GM12878 (cell line): ENCODE data around the gene YPEL3. TPM values are rescaled to one million over a fixed set of nuclear protein-coding genes. Genes with fewer than 3 reads are reported as not detected.
A peak's percentile ranks its signal among the peaks of the same experiment; 100 is the strongest.

Experiments used
- ATAC-seq: fragments of 200-7000 bp; cut with Tn5 transposase; 3 replicates; pipeline ENCODE4 v1.9.1; 2020; ENCODE audit warnings: mild to moderate bottlenecking, moderate library complexity
- BruUV-seq: library from RNA; stranded (reverse); fragments of 400-500 nt; replicated peaks from 2 replicates; lab custom pipeline; 2021; lab: Mats Ljungman, UMichigan
- CTCF ChIA-PET: fragments of 300-600 bp; sonication (Branson Sonifier 250); formaldehyde crosslinking; extraction: SDS; loops from one replicate; lab custom pipeline; 2021; ENCODE audit warnings: inconsistent platforms; lab: Yijun Ruan, JAX
- POLR2A ChIA-PET: fragments of 350-600 bp; formaldehyde crosslinking; extraction: SDS; loops from one replicate; lab custom pipeline; 2021; ENCODE audit warnings: inconsistent platforms; lab: Charles Lee
- RAD21 ChIA-PET: fragments of 300-600 bp; sonication (Branson Sonifier 250); formaldehyde crosslinking; loops from one replicate; lab custom pipeline; 2023; ENCODE audit warnings: antibody characterized with exemption; ENCODE audit not compliant: unreplicated experiment; lab: Charles Lee
- SMC1A ChIA-PET: fragments of 300-600 bp; sonication (Branson Sonifier 250); formaldehyde crosslinking; loops from one replicate; lab custom pipeline; 2023; ENCODE audit not compliant: unreplicated experiment, uncharacterized antibody; lab: Charles Lee
- DNase-seq: peaks from one replicate; pipeline ENCODE4 v3.0.0-alpha.2; 2011; ENCODE audit warnings: low read depth, low spot score
- FAIRE-seq: peaks from 3 replicates; lab custom pipeline; 2011; peaks lifted over from hg19 to GRCh38; lab: Jason Lieb, UNC
- H2AFZ ChIP-seq: 2 replicates; pipeline ENCODE4 v1.6.0; 2011; ENCODE audit warnings: low read depth, low read length, control low read depth; ENCODE audit not compliant: control insufficient read depth
- H3K27ac ChIP-seq: 2 replicates; pipeline ENCODE4 v1.5.1; 2011; ENCODE audit warnings: control low read depth; ENCODE audit not compliant: control insufficient read depth, insufficient read depth
- H3K27me3 ChIP-seq, 2 experiments: replicated peaks in 1 of 2; 2 replicates each; pipeline versions ENCODE4 v1.6.0 to v1.6.1; 2011; ENCODE audit warnings: low read length in 1 of 2; ENCODE audit not compliant: control insufficient read depth in 2 of 2, insufficient read depth in 2 of 2
- H3K36me3 ChIP-seq, 2 experiments: 2 replicates each; pipeline ENCODE4 v1.5.1; 2011; ENCODE audit warnings: low read length in 1 of 2; ENCODE audit not compliant: control insufficient read depth in 2 of 2, insufficient read depth in 2 of 2
- H3K4me1 ChIP-seq: 2 replicates; pipeline ENCODE4 v1.6.1; 2011; ENCODE audit warnings: mild to moderate bottlenecking, low read length, moderate library complexity, mixed read lengths; ENCODE audit not compliant: control insufficient read depth, insufficient read depth
- H3K4me2 ChIP-seq: 2 replicates; pipeline ENCODE4 v1.6.0; 2011; ENCODE audit warnings: control low read depth; ENCODE audit not compliant: control insufficient read depth, insufficient read depth
- H3K4me3 ChIP-seq: fragments of 200-600 bp; sonication (generic); 2 replicates; pipeline ENCODE4 v1.5.1; 2016
- H3K79me2 ChIP-seq: 2 replicates; pipeline ENCODE4 v1.6.0; 2011; ENCODE audit warnings: low read length; ENCODE audit not compliant: control insufficient read depth, insufficient read depth
- H3K9ac ChIP-seq: 2 replicates; pipeline ENCODE4 v1.8.0; 2011; ENCODE audit warnings: low read length, control low read depth, mixed read lengths; ENCODE audit not compliant: control insufficient read depth, insufficient read depth
- H3K9me3 ChIP-seq: replicated peaks from 3 replicates; pipeline ENCODE4 v1.5.1; 2011; ENCODE audit warnings: mild to moderate bottlenecking, low read length; ENCODE audit not compliant: control insufficient read depth, insufficient read depth
- H4K20me1 ChIP-seq: 2 replicates; pipeline ENCODE4 v1.6.0; 2011; ENCODE audit not compliant: control insufficient read depth, insufficient read depth
- CREB1 ChIP-seq: IDR thresholded peaks from 2 replicates; pipeline ENCODE4 v1.6.1; 2012; ENCODE audit warnings: low read depth, mild to moderate bottlenecking, inconsistent platforms
- CTCF ChIP-seq, 3 experiments: IDR thresholded peaks in 2 of 3; conservative IDR thresholded peaks in 1 of 3; 2 replicates each; pipeline ENCODE4 v1.5.1; 2011; ENCODE audit warnings: low read depth in 3 of 3, low read length in 3 of 3, mild to moderate bottlenecking in 3 of 3, control low read depth in 2 of 3, moderate library complexity in 2 of 3, inconsistent platforms in 1 of 3, mixed read lengths in 1 of 3; ENCODE audit not compliant: control insufficient read depth in 2 of 3, insufficient read depth in 1 of 3; ENCODE audit errors: extremely low read depth in 1 of 3
- E2F4 ChIP-seq: IDR thresholded peaks from 2 replicates; pipeline ENCODE4 v1.6.1; 2012; ENCODE audit warnings: low read depth, low read length, improper control_type of control experiment
- EZH2 ChIP-seq: IDR thresholded peaks from 2 replicates; pipeline ENCODE4 v1.6.1; 2012; ENCODE audit warnings: low read depth, mild to moderate bottlenecking, control low read depth, inconsistent platforms, low read length, borderline replicate concordance; ENCODE audit not compliant: control insufficient read depth
- GATAD2B ChIP-seq: fragments of 450-650 bp; conservative IDR thresholded peaks from 2 replicates; pipeline ENCODE4 v1.6.1; 2017; ENCODE audit warnings: low read depth, mild to moderate bottlenecking, moderate library complexity
- MXI1 ChIP-seq: fragments of 150-350 bp; IDR thresholded peaks from 2 replicates; pipeline ENCODE4 v1.6.1; 2011; ENCODE audit warnings: low read depth, mild to moderate bottlenecking, inconsistent platforms, low read length, improper control_type of control experiment
- PAX5 ChIP-seq: IDR thresholded peaks from 2 replicates; pipeline ENCODE4 v1.6.1; 2011; ENCODE audit warnings: low read depth, low read length, borderline replicate concordance
- RBBP5 ChIP-seq: fragments of 200-600 bp; sonication (generic); conservative IDR thresholded peaks from 2 replicates; pipeline ENCODE4 v1.6.1; 2016
- RELA ChIP-seq: fragments of 450-650 bp; IDR thresholded peaks from 2 replicates; pipeline ENCODE4 v1.8.0; 2014; ENCODE audit warnings: borderline replicate concordance; ENCODE audit not compliant: partially characterized antibody
- RUNX3 ChIP-seq: IDR thresholded peaks from 2 replicates; pipeline ENCODE4 v1.6.1; 2012; ENCODE audit warnings: low read length, inconsistent platforms
- SP1 ChIP-seq: IDR thresholded peaks from one replicate; pipeline ENCODE4 v1.6.1; 2011; ENCODE audit warnings: low read depth, low read length
- WGBS: methylation state at CpG from one replicate; pipeline ENCODE4 v1.1.6; 2016; ENCODE audit warnings: low lambda C conversion rate; ENCODE audit not compliant: insufficient replicate concordance, insufficient coverage; ENCODE audit errors: missing lambda C conversion rate; 5-methylcytosine and 5-hydroxymethylcytosine counted together
- in situ Hi-C: fragments of 300-500 bp; cut with MboI; formaldehyde crosslinking; loops from 9 replicates; pipeline ENCODE4 v1.14.3; 2018; ENCODE audit warnings: mixed read lengths
- intact Hi-C: fragments of 100-400 bp; cut with micrococcal nuclease; formaldehyde crosslinking; loops from one replicate; pipeline ENCODE4 v1.14.2; 2022; ENCODE audit not compliant: unreplicated experiment
- polyA plus RNA-seq, 11 experiments: library from polyadenylated mRNA; depleted of rRNA in 4 of 11; unstranded in 6 of 11; stranded (reverse) in 5 of 11; fragments of >200 nt; fragmentation: Nextera tagmentation in 4 of 11; fragmentation: Illumina TruSeq in 1 of 11; extraction: Ambion mirVana in 4 of 11; extraction: Trizol in 1 of 11; gene quantifications; 1 replicate in 1 of 11; 2 replicates in 10 of 11; pipeline versions ENCODE4 v1.2.1 to v1.2.3, GENCODE V29; 2011 to 2016; ENCODE audit warnings: inconsistent platforms in 2 of 11, missing spikeins in 2 of 11, low read depth in 1 of 11
- total RNA-seq, 4 experiments: library from RNA; depleted of rRNA in 3 of 4; stranded (reverse); fragments of >200 nt in 3 of 4; fragmentation: Illumina TruSeq in 1 of 4; extraction: Trizol in 1 of 4; gene quantifications; 2 replicates each; pipeline versions ENCODE4 v1.2.1 to v1.2.3, GENCODE V29; 2013 to 2021

Gene YPEL3
- total and polyA plus RNA-seq, 10 of the 15 experiments (the other 5 are each of a cell fraction or from before 2014, with no cell fraction given): 1.3 to 22.0 (median 12.1) TPM

GRCh38 chr16:30144017-30144416 lies 48.0 kb upstream of the YPEL3 start:
- Histone ChIP-seq H3K4me3 (no peak overlapping the region), H2AFZ (no peak overlapping the region), H3K27ac (no peak overlapping the region), H3K79me2 (no peaks in the 10 kb centered on the region), H4K20me1 (no peaks in the 10 kb centered on the region), H3K4me1 (peaks cover 6% of the 10 kb centered on the region; the same call in 1 of the 2 replicates), H3K4me2 (no peak overlapping the region), H3K36me3 (no peaks in the 10 kb centered on the region), H3K9ac (no peak overlapping the region), H3K9me3 (peaks cover 2% of the 10 kb centered on the region; the same call in 1 of the 3 replicates), H3K27me3 (no peaks in the 10 kb centered on the region)
- in situ Hi-C loops: no loop called here
- TF ChIP-seq CTCF (IDR thresholded peaks at IDR 0.05 in 2 of 3, conservative IDR thresholded peaks at IDR 0.05 in 1 of 3; ENCODE audit: control insufficient read depth in 2 of 3, extremely low read depth in 1 of 3, insufficient read depth in 1 of 3, low read depth in 3 of 3, low read length in 3 of 3) (no peak), RUNX3 (no peak), SP1 (no peak)
- RAD21 ChIA-PET: interaction anchor here (0.7 kb wide), 1 partner anchor 492 kb away, joined by 3 read pairs; no protein-coding TSS in a partner anchor
- intact Hi-C loops: no loop called here
- ATAC-seq: no peak
- no peak for FAIRE-seq
- POLR2A ChIA-PET: no interaction called here
- CTCF ChIA-PET: interaction anchor here (2.3 to 2.8 kb wide), 2 partner anchors 32 to 264 kb away, joined by 8 to 19 read pairs; partner anchors contain the start of gene ZNF771
- SMC1A ChIA-PET: interaction anchor here (1.4 kb wide), 1 partner anchor 16 kb away, joined by 4 read pairs; no protein-coding TSS in a partner anchor
- DNase-seq: no peak
- no TSS peak for BruUV-seq

- Histone ChIP-seq H3K9me3 (no peaks in the 10 kb centered on the region), H3K27me3 (no peaks in the 10 kb centered on the region), H3K27ac (no peak overlapping the region), H3K4me1 (peaks cover 6% of the 10 kb centered on the region; the same call in 1 of the 2 replicates), H3K9ac (no peak overlapping the region), H3K36me3 (no peaks in the 10 kb centered on the region), H4K20me1 (no peaks in the 10 kb centered on the region), H3K79me2 (no peaks in the 10 kb centered on the region), H2AFZ (no peak overlapping the region), H3K4me3 (no peak overlapping the region), H3K4me2 (no peak overlapping the region)
- CTCF ChIA-PET: interaction anchor here (0.7 to 2.8 kb wide), 12 partner anchors 10 to 274 kb away, joined by 3 to 25 read pairs (median 5); partner anchors contain the start of genes CORO1A, TBX6 and ZNF771
- POLR2A ChIA-PET: interaction anchor here (0.6 to 1.7 kb wide), 5 partner anchors 10 to 515 kb away, joined by 3 to 4 read pairs (median 3); partner anchors contain the start of gene FBRS
- intact Hi-C loops (no loop called here), in situ Hi-C loops (no loop called here)
- RAD21 ChIA-PET: interaction anchor here (0.7 to 1.2 kb wide), 13 partner anchors 12 to 491 kb away, joined by 3 to 7 read pairs (median 4); partner anchors contain the start of genes DCTPP1 and ZNF771
- no peak for FAIRE-seq
- BruUV-seq: no TSS peak
- SMC1A ChIA-PET: interaction anchor here (0.7 to 1.4 kb wide), 11 partner anchors 8 to 422 kb away, joined by 3 to 8 read pairs (median 4); partner anchors contain the start of gene CORO1A
- peak; percentile 14; the same call in 2 of the 3 replicates for ATAC-seq
- DNase-seq: no peak
- WGBS: 11% methylated on average over 2 of the region's 2 CpGs
- TF ChIP-seq RBBP5 (no peak), CREB1 (no peak), MXI1 (no peak), E2F4 (no peak), PAX5 (no peak), GATAD2B (no peak), EZH2 (no peak), RELA (no peak)
Measured at GRCh38 chr16:30143347-30143702, 47.3 kb upstream of the YPEL3 start.
